HL-60 (cell line): Measurements from ENCODE around the gene RORC.

Source experiments
- DNase-seq, 2 experiments: peaks; one replicate each; pipeline ENCODE4 v3.0.0-alpha.2; 2010 to 2020; ENCODE audit warnings: low read depth in 1 of 2, low spot score in 1 of 2
- H3K27ac ChIP-seq: fragments of 250-450 bp; sonication (Bioruptor Pico); replicated peaks from 2 replicates; pipeline ENCODE4 v1.5.1; 2020; ENCODE audit warnings: mild to moderate bottlenecking, moderate library complexity
- H3K27me3 ChIP-seq: fragments of 250-450 bp; sonication (Bioruptor Pico); 2 replicates; pipeline ENCODE4 v1.5.1; 2021; ENCODE audit warnings: mild to moderate bottlenecking, moderate library complexity; ENCODE audit not compliant: insufficient read depth, poor library complexity, severe bottlenecking
- H3K4me3 ChIP-seq: replicated peaks from 2 replicates; pipeline ENCODE4 v1.5.1; 2011; ENCODE audit warnings: mild to moderate bottlenecking, control low read depth, low read length; ENCODE audit not compliant: insufficient read depth
- GABPA ChIP-seq: IDR thresholded peaks from 2 replicates; pipeline ENCODE4 v1.6.1; 2012; ENCODE audit warnings: low read depth
- POLR2AphosphoS5 ChIP-seq: IDR thresholded peaks from 2 replicates; pipeline ENCODE4 v1.6.1; 2012; ENCODE audit warnings: low read depth
- SPI1 ChIP-seq: IDR thresholded peaks from 2 replicates; pipeline ENCODE4 v1.6.1; 2012; ENCODE audit warnings: low read depth, mild to moderate bottlenecking, borderline replicate concordance
- TF ChIP-seq, protein P1 (sequence below): IDR thresholded peaks from 2 replicates; pipeline ENCODE4 v1.6.1; 2012; ENCODE audit warnings: low read depth; ENCODE audit not compliant: insufficient replicate concordance
- TF ChIP-seq, protein P2 (sequence below): IDR thresholded peaks from one replicate; pipeline ENCODE4 v1.5.1; 2011; ENCODE audit warnings: low read length, control low read depth, inconsistent platforms; ENCODE audit not compliant: insufficient read depth

RORC gene

DNA sequence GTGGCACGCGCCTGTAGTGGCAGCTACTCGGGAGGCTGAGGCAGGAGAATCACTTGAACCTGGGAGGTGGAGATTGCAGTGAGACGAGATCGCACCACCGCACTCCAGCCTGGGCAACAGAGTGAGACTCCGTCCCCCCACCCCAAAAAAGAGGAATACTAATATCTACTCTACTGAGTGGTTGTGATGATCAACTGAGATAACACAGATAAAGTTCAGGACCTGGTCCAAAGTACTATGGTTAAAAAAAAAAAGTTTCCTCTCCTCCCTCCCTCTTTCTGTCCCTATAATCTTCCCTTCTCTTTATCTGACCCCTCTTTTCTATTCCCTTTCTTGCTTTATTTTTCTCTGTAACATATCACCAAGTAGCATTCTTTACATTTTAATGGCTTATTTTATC, 4.0 kb upstream of the RORC start:
- Histone ChIP-seq H3K27ac (no peak overlapping the region), H3K27me3 (peaks cover 27% of the 10 kb centered on the region), H3K4me3 (no peak overlapping the region)
- TF ChIP-seq, protein P1, sequence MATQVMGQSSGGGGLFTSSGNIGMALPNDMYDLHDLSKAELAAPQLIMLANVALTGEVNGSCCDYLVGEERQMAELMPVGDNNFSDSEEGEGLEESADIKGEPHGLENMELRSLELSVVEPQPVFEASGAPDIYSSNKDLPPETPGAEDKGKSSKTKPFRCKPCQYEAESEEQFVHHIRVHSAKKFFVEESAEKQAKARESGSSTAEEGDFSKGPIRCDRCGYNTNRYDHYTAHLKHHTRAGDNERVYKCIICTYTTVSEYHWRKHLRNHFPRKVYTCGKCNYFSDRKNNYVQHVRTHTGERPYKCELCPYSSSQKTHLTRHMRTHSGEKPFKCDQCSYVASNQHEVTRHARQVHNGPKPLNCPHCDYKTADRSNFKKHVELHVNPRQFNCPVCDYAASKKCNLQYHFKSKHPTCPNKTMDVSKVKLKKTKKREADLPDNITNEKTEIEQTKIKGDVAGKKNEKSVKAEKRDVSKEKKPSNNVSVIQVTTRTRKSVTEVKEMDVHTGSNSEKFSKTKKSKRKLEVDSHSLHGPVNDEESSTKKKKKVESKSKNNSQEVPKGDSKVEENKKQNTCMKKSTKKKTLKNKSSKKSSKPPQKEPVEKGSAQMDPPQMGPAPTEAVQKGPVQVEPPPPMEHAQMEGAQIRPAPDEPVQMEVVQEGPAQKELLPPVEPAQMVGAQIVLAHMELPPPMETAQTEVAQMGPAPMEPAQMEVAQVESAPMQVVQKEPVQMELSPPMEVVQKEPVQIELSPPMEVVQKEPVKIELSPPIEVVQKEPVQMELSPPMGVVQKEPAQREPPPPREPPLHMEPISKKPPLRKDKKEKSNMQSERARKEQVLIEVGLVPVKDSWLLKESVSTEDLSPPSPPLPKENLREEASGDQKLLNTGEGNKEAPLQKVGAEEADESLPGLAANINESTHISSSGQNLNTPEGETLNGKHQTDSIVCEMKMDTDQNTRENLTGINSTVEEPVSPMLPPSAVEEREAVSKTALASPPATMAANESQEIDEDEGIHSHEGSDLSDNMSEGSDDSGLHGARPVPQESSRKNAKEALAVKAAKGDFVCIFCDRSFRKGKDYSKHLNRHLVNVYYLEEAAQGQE: no peak
- TF ChIP-seq GABPA (no peak), POLR2AphosphoS5 (no peak)
- TF ChIP-seq, protein P2, sequence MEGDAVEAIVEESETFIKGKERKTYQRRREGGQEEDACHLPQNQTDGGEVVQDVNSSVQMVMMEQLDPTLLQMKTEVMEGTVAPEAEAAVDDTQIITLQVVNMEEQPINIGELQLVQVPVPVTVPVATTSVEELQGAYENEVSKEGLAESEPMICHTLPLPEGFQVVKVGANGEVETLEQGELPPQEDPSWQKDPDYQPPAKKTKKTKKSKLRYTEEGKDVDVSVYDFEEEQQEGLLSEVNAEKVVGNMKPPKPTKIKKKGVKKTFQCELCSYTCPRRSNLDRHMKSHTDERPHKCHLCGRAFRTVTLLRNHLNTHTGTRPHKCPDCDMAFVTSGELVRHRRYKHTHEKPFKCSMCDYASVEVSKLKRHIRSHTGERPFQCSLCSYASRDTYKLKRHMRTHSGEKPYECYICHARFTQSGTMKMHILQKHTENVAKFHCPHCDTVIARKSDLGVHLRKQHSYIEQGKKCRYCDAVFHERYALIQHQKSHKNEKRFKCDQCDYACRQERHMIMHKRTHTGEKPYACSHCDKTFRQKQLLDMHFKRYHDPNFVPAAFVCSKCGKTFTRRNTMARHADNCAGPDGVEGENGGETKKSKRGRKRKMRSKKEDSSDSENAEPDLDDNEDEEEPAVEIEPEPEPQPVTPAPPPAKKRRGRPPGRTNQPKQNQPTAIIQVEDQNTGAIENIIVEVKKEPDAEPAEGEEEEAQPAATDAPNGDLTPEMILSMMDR: no peak
- DNase-seq: no peak

DNA sequence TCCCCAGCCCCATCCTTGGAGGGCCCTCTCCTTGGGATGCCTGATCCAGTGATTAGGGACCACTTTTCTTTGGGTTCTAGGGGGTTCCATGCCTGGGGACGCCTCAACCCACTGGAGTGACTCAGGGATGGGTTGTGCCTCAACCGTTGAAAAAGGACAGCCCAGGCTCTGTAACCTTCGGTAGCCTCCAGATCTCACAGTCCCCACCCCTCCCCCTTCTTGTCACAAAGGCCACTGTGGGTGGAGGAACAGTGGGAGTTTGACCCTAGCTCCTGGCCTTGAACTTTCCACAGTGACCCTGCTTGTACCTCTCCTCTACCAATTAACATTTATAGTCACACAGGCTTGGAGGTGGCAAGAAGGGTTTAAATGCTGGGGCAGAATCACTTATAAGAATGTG, 2.6 kb upstream of the RORC start:
- TF ChIP-seq, protein P1: no peak
- TF ChIP-seq GABPA (no peak), SPI1 (no peak), POLR2AphosphoS5 (no peak)
- TF ChIP-seq, protein P2: no peak
- Histone ChIP-seq H3K27me3 (peaks cover 15% of the 10 kb centered on the region), H3K4me3 (no peak overlapping the region), H3K27ac (no peak overlapping the region)
- no peak for DNase-seq

DNA sequence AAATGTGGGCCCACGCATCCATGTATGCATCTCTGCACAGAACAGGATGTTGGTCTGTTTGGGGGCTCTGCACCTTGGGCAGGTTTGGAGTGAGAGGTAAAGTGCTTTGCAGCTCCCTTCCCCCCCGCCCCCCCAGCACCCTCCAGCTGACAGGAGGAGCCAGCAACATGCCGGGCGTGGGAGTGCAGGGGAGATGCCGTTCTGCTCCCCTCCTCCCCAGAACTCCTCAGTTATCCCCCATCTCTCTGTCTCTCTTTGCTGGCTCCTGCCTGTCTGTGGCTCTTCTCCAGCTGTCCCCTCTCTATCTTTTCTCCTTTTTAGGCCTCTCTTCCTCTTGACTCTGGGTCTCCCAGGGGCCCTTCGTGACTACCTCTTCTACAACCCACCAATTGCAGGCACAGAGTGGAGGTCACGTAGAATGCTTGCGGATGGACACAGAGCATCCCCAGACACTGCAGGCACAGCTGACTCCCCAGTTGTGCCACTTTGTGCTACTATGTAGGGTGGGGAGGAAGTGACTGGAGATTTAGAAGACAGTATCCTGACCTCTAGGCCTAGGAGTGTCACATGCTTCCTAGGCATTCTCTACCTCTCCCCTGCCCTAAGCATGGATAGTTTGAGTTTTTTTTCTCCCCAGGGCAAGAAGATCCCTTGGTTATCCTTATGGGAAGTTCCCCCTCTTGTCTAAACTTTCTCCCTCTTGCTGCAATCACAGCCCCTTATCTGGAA, 1.7 kb upstream of the RORC start:
- no peak for DNase-seq
- Histone ChIP-seq H3K4me3 (no peak overlapping the region), H3K27me3 (peaks cover 9% of the 10 kb centered on the region), H3K27ac (no peak overlapping the region)
- TF ChIP-seq, protein P1: no peak
- TF ChIP-seq SPI1: no peak
- TF ChIP-seq POLR2AphosphoS5: no peak
- TF ChIP-seq, protein P2: no peak
